Right cardiac atrium (tissue), 5 donors: Measurements from ENCODE around the gene SCTR. TPM values are rescaled to one million over a fixed set of nuclear protein-coding genes. Genes with fewer than 3 reads are reported as not detected.
A peak's percentile ranks its signal among the peaks of the same experiment; 100 is the strongest.

Source experiments
- ATAC-seq, 2 donors: fragments of 200-7000 bp; cut with Tn5 transposase; one replicate each; pipeline versions ENCODE4 v1.8.0 to v1.9.1; 2020; ENCODE audit warnings: moderate library complexity in 2 of 2, mild to moderate bottlenecking in 1 of 2
- DNase-seq, 3 donors: peaks; one replicate each; pipeline ENCODE4 v3.0.0-alpha.2; 2020
- H3K27ac ChIP-seq: one replicate; pipeline ENCODE4 v1.5.1; 2013; ENCODE audit warnings: mild to moderate bottlenecking, low read length, control low read depth, moderate library complexity
- H3K27me3 ChIP-seq: one replicate; pipeline ENCODE4 v1.6.1; 2013; ENCODE audit not compliant: control insufficient read depth, insufficient read depth
- H3K4me1 ChIP-seq: one replicate; pipeline ENCODE4 v1.6.1; 2013; ENCODE audit warnings: low read length; ENCODE audit not compliant: control insufficient read depth, insufficient read depth
- H3K4me3 ChIP-seq: one replicate; pipeline ENCODE4 v1.5.1; 2013; ENCODE audit warnings: low read length, control low read depth
- H3K9me3 ChIP-seq: one replicate; pipeline ENCODE4 v1.6.1; 2013; ENCODE audit warnings: low read length; ENCODE audit not compliant: control insufficient read depth
- WGBS: extraction: QIAGEN DNeasy Blood & Tissue Kit; methylation state at CpG from one replicate; pipeline ENCODE4 v1.1.7; 2013; 5-methylcytosine and 5-hydroxymethylcytosine counted together
- intact Hi-C, 4 donors: fragments of 100-400 bp; cut with DNase I; formaldehyde crosslinking; loops; one replicate each; pipeline versions ENCODE4 v1.11.0 to v1.14.0; 2022 to 2023
- polyA plus RNA-seq: library from polyadenylated mRNA; stranded (reverse); fragments of 200-250 nt; gene quantifications from one replicate; pipeline ENCODE4 v1.2.3, GENCODE V29; 2013
- total RNA-seq, 4 donors: library from RNA; stranded (reverse); fragmentation: NEBNext Ultra II Directional; extraction: Animal tissue kit (Norgen Biotek cat#: 25700); gene quantifications; one replicate each; pipeline ENCODE4 v1.2.1, GENCODE V29; 2021
- donor health status: healthy with polysubstance abuse.
- donor health status: DM: no; HTN: yes; CAD: no.
- donor health status: DM: no; HTN: no; CAD: no.
- donor health status: DM: no; HTN: yes; CAD: no; lungs with severe emphysema.
- donor health status: DM: yes; HTN: yes; CAD: no.

The SCTR gene
- total and polyA plus RNA-seq, 5 donors: 0.38 to 0.50 (median 0.40) TPM; not detected in 2

- intact Hi-C loops: no loop called here
- Histone ChIP-seq H3K9me3 (no peaks in the 10 kb centered on the region), H3K27ac (no peak overlapping the region), H3K4me1 (peaks cover 11% of the 10 kb centered on the region), H3K27me3 (no peaks in the 10 kb centered on the region), H3K4me3 (no peak overlapping the region)
- WGBS: 90% methylated on average over 5 of the region's 5 CpGs
- no peak for DNase-seq
- ATAC-seq: no peak
Observed at GRCh38 chr2:119480184-119480583, 44.1 kb downstream of the SCTR start.

GRCh38 chr2:119478978-119479295 is 45.3 kb downstream of the SCTR start:
- 88% methylated on average over 3 of the region's 3 CpGs for WGBS
- Histone ChIP-seq H3K9me3 (no peaks in the 10 kb centered on the region), H3K27me3 (no peaks in the 10 kb centered on the region), H3K27ac (no peak overlapping the region), H3K4me1 (peaks cover 8% of the 10 kb centered on the region), H3K4me3 (no peak overlapping the region)
- ATAC-seq (no peak), DNase-seq (no peak)
- intact Hi-C loops: loop anchor here in 2 of 4 donors (10.0 kb wide), 1 partner anchor 164 kb away; no protein-coding TSS in a partner anchor

- Histone ChIP-seq H3K4me1 (peaks cover 8% of the 10 kb centered on the region), H3K4me3 (no peak overlapping the region), H3K27ac (no peak overlapping the region), H3K27me3 (no peaks in the 10 kb centered on the region), H3K9me3 (no peaks in the 10 kb centered on the region)
- DNase-seq (no peak), ATAC-seq (no peak)
- intact Hi-C loops: loop anchor here in 2 of 4 donors (10.0 kb wide), 1 partner anchor 164 kb away; no protein-coding TSS in a partner anchor
- WGBS: 77% methylated on average over 12 of the region's 12 CpGs
Observed at GRCh38 chr2:119478188-119478977, 45.9 kb downstream of the SCTR start.

GRCh38 chr2:119477113-119477505 is 47.2 kb downstream of the SCTR start:
- DNase-seq: no peak
- intact Hi-C loops: loop anchor here in 3 of 4 donors (2.0 to 10.0 kb wide), 2 partner anchors 70 to 162 kb away; no protein-coding TSS in a partner anchor
- WGBS: 71% methylated on average over 9 of the region's 9 CpGs
- Histone ChIP-seq H3K9me3 (no peaks in the 10 kb centered on the region), H3K4me3 (no peak overlapping the region), H3K27me3 (no peaks in the 10 kb centered on the region), H3K4me1 (no peaks in the 10 kb centered on the region), H3K27ac (no peak overlapping the region)
- ATAC-seq: no peak

- no peaks in the 10 kb centered on the region for H3K27me3 ChIP-seq
- intact Hi-C loops: loop anchor here in 3 of 4 donors (2.0 to 10.0 kb wide), 2 partner anchors 70 to 162 kb away; no protein-coding TSS in a partner anchor
- WGBS: 32% methylated on average over 20 of the region's 20 CpGs
- peak; percentile 67 to 76 for ATAC-seq
- no peaks in the 10 kb centered on the region for H3K4me1 ChIP-seq
- no peak overlapping the region for H3K4me3 ChIP-seq
- no peaks in the 10 kb centered on the region for H3K9me3 ChIP-seq
- peak; percentile 53 to 81 (median 69) for DNase-seq
- no peak overlapping the region for H3K27ac ChIP-seq
Observed at GRCh38 chr2:119476301-119477112, 47.8 kb downstream of the SCTR start.

GRCh38 chr2:119475857-119476244 is 48.4 kb downstream of the SCTR start:
- DNase-seq (no peak), ATAC-seq (peak in 1 of 2 donors; percentile 2)
- Histone ChIP-seq H3K27ac (no peak overlapping the region), H3K9me3 (no peaks in the 10 kb centered on the region), H3K4me1 (no peaks in the 10 kb centered on the region), H3K4me3 (no peak overlapping the region), H3K27me3 (no peaks in the 10 kb centered on the region)
- 64% methylated on average over 6 of the region's 6 CpGs for WGBS
- intact Hi-C loops: loop anchor here (2.0 to 10.0 kb wide), 3 partner anchors 67 to 161 kb away; no protein-coding TSS in a partner anchor

- 70% methylated on average over 9 of the region's 9 CpGs for WGBS
- peak; percentile 14 to 48 for ATAC-seq
- peak in 1 of 3 donors; percentile 75 for DNase-seq
- intact Hi-C loops: loop anchor here in 3 of 4 donors (2.0 to 10.0 kb wide), 2 partner anchors 67 to 161 kb away; no protein-coding TSS in a partner anchor
- Histone ChIP-seq H3K9me3 (no peaks in the 10 kb centered on the region), H3K27ac (no peak overlapping the region), H3K4me3 (no peak overlapping the region), H3K27me3 (no peaks in the 10 kb centered on the region), H3K4me1 (no peaks in the 10 kb centered on the region)
Observed at GRCh38 chr2:119475225-119475856, 48.9 kb downstream of the SCTR start.

- no peak for DNase-seq
- no peaks in the 10 kb centered on the region for H3K9me3 ChIP-seq
- 77% methylated on average over 17 of the region's 17 CpGs for WGBS
- ATAC-seq: no peak
- H3K27ac ChIP-seq: no peak overlapping the region
- H3K27me3 ChIP-seq: no peaks in the 10 kb centered on the region
- H3K4me3 ChIP-seq: no peak overlapping the region
- H3K4me1 ChIP-seq: no peaks in the 10 kb centered on the region
- intact Hi-C loops: loop anchor here in 3 of 4 donors (2.0 to 10.0 kb wide), 2 partner anchors 66 to 160 kb away; no protein-coding TSS in a partner anchor
Observed at GRCh38 chr2:119474371-119475224, 49.7 kb downstream of the SCTR start.

GRCh38 chr2:119473621-119474370 is 50.5 kb downstream of the SCTR start:
- H3K9me3 ChIP-seq: no peaks in the 10 kb centered on the region
- WGBS: 88% methylated on average over 16 of the region's 16 CpGs
- ATAC-seq: no peak
- H3K27ac ChIP-seq: no peak overlapping the region
- no peaks in the 10 kb centered on the region for H3K4me1 ChIP-seq
- H3K27me3 ChIP-seq: no peaks in the 10 kb centered on the region
- DNase-seq: no peak
- H3K4me3 ChIP-seq: no peak overlapping the region
- intact Hi-C loops: loop anchor here in 3 of 4 donors (2.0 to 10.0 kb wide), 2 partner anchors 65 to 159 kb away; no protein-coding TSS in a partner anchor
